K562 (cell line): ENCODE measurements around the gene NAA10. TPM values are rescaled to one million over a fixed set of nuclear protein-coding genes. Genes with fewer than 3 reads are reported as not detected.

Source experiments
- ATAC-seq: fragments of 200-7000 bp; cut with Tn5 transposase; 3 replicates; pipeline ENCODE4 v1.9.1; 2020; ENCODE audit warnings: moderate library complexity
- BruUV-seq: library from RNA; stranded (reverse); fragments of 400-500 nt; replicated peaks from 2 replicates; lab custom pipeline; 2021; lab: Mats Ljungman, UMichigan
- CTCF ChIA-PET: fragments of 300-600 bp; formaldehyde crosslinking; extraction: SDS; loops from one replicate; lab custom pipeline; 2021; ENCODE audit warnings: low intra/inter-chr PET ratio; lab: Yijun Ruan, JAX
- POLR2A ChIA-PET: fragments of 300-600, 350-650 bp; sonication (Branson Sonifier 250); formaldehyde crosslinking; extraction: SDS; loops from one replicate; lab custom pipeline; 2021; ENCODE audit warnings: antibody characterized with exemption, inconsistent platforms; lab: Yijun Ruan, JAX
- DNase-seq, 4 experiments: peaks; one replicate each; pipeline versions ENCODE4 v3.0.0 to v3.0.0-alpha.2; 2011 to 2018; ENCODE audit warnings: low spot score in 3 of 4, mixed read lengths in 3 of 4; ENCODE audit errors: extremely low read depth in 1 of 4
- FAIRE-seq: peaks from 2 replicates; lab custom pipeline; 2011; peaks lifted over from hg19 to GRCh38; lab: Jason Lieb, UNC
- H2AFZ ChIP-seq: 2 replicates; pipeline ENCODE4 v1.6.0; 2011; ENCODE audit warnings: low read depth, low read length, control low read depth, inconsistent platforms
- H3K27ac ChIP-seq: fragments of 200-600 bp; 3 replicates; pipeline ENCODE4 v1.8.0; 2011; ENCODE audit warnings: low read depth, mild to moderate bottlenecking, control low read depth, inconsistent platforms, low read length, moderate library complexity, mixed read lengths; ENCODE audit errors: extremely low read depth
- H3K27me3 ChIP-seq, 2 experiments: fragments of 300-600 bp in 1 of 2; 2 replicates in 1 of 2; 3 replicates in 1 of 2; pipeline versions ENCODE4 v1.6.0 to v1.8.0; 2011; ENCODE audit warnings: inconsistent platforms in 2 of 2, low read length in 2 of 2, mild to moderate bottlenecking in 1 of 2, mixed read lengths in 1 of 2, moderate library complexity in 1 of 2; ENCODE audit not compliant: control insufficient read depth in 2 of 2, insufficient read depth in 2 of 2
- H3K36me3 ChIP-seq: fragments of 300-600 bp; 3 replicates; pipeline ENCODE4 v1.8.0; 2011; ENCODE audit warnings: mild to moderate bottlenecking, low read length, inconsistent platforms; ENCODE audit not compliant: control insufficient read depth, insufficient read depth
- H3K4me1 ChIP-seq, 2 experiments: fragments of 200-600 bp in 1 of 2; replicated peaks in 1 of 2; 2 replicates in 1 of 2; 3 replicates in 1 of 2; pipeline versions ENCODE4 v1.5.1 to v1.8.0; 2011; ENCODE audit warnings: inconsistent platforms in 2 of 2, low read length in 2 of 2, mild to moderate bottlenecking in 1 of 2, mixed read lengths in 1 of 2, moderate library complexity in 1 of 2; ENCODE audit not compliant: control insufficient read depth in 2 of 2, insufficient read depth in 2 of 2
- H3K4me2 ChIP-seq: 2 replicates; pipeline ENCODE4 v1.6.1; 2011; ENCODE audit warnings: low read length, control low read depth, inconsistent platforms, mixed read lengths; ENCODE audit not compliant: insufficient read depth
- H3K4me3 ChIP-seq: fragments of 200-600 bp; sonication (generic), shearing (Covaris generic); 2 replicates; pipeline ENCODE4 v1.5.1; 2016; ENCODE audit warnings: control low read depth, inconsistent platforms
- H3K79me2 ChIP-seq: fragments of 200-600 bp; 3 replicates; pipeline ENCODE4 v1.8.0; 2011; ENCODE audit warnings: low read length, inconsistent platforms; ENCODE audit not compliant: control insufficient read depth, insufficient read depth
- H3K9ac ChIP-seq, 2 experiments: 2 replicates each; pipeline versions ENCODE4 v1.6.0 to v1.6.1; 2011; ENCODE audit warnings: low read depth in 2 of 2, low read length in 2 of 2, control low read depth in 1 of 2, inconsistent platforms in 1 of 2, mild to moderate bottlenecking in 1 of 2, mixed read lengths in 1 of 2; ENCODE audit not compliant: insufficient read depth in 1 of 2
- H3K9me1 ChIP-seq: one replicate; pipeline ENCODE4 v1.6.0; 2011; ENCODE audit warnings: inconsistent platforms, mild to moderate bottlenecking, low read length, moderate library complexity; ENCODE audit not compliant: control insufficient read depth, insufficient read depth
- H3K9me3 ChIP-seq: replicated peaks from 2 replicates; pipeline ENCODE4 v1.5.1; 2011; ENCODE audit warnings: low read depth, low read length, inconsistent platforms; ENCODE audit not compliant: control insufficient read depth, insufficient read depth
- H4K20me1 ChIP-seq: replicated peaks from 2 replicates; pipeline ENCODE4 v1.6.1; 2011; ENCODE audit warnings: low read length, inconsistent platforms, mixed read lengths; ENCODE audit not compliant: control insufficient read depth, insufficient read depth
- SNIP1 ChIP-seq: fragments of 450-650 bp; IDR thresholded peaks from 2 replicates; pipeline ENCODE4 v1.7.1; 2017; ENCODE audit warnings: low read depth, mild to moderate bottlenecking
- ZFX ChIP-seq: sonication (generic); formaldehyde crosslinking; IDR thresholded peaks from 2 replicates; pipeline ENCODE4 v1.8.0; 2022; ENCODE audit warnings: mild to moderate bottlenecking, missing genetic modification reagents, moderate library complexity
- ZNF263 ChIP-seq: sonication (generic); formaldehyde crosslinking; IDR thresholded peaks from 2 replicates; pipeline ENCODE4 v1.8.0; 2022; ENCODE audit warnings: mild to moderate bottlenecking, missing genetic modification reagents, borderline replicate concordance
- WGBS: fragments of 100-300 bp; shearing (Covaris generic); methylation state at CpG from one replicate; pipeline ENCODE4 v1.1.6; 2016; ENCODE audit warnings: low coverage, mixed read lengths; ENCODE audit not compliant: insufficient coverage; ENCODE audit errors: missing lambda C conversion rate; 5-methylcytosine and 5-hydroxymethylcytosine counted together
- in situ Hi-C: fragments of 300-500 bp; cut with MboI; formaldehyde crosslinking; loops from 4 replicates; pipeline ENCODE4 v1.15.0; 2018; ENCODE audit warnings: inconsistent platforms, mixed read lengths
- intact Hi-C: fragments of 100-400 bp; cut with micrococcal nuclease; formaldehyde crosslinking; loops from 2 replicates; pipeline ENCODE4 v1.14.2; 2022
- polyA plus RNA-seq, 8 experiments: library from polyadenylated mRNA; depleted of rRNA in 4 of 8; stranded (reverse) in 5 of 8; unstranded in 3 of 8; fragments of >200 nt; fragmentation: Nextera tagmentation in 2 of 8; fragmentation: Illumina TruSeq in 1 of 8; extraction: Ambion mirVana in 2 of 8; extraction: Trizol in 1 of 8; gene quantifications; 2 replicates each; pipeline versions ENCODE4 v1.2.1 to v1.2.3, GENCODE V29; 2011 to 2014; ENCODE audit warnings: inconsistent platforms in 1 of 8, missing spikeins in 1 of 8
- total RNA-seq, 7 experiments: library from RNA; depleted of rRNA in 6 of 7; stranded (reverse); fragments of >200 nt in 6 of 7; fragmentation: Illumina TruSeq in 2 of 7; extraction: Trizol in 2 of 7; gene quantifications; 2 replicates each; pipeline versions ENCODE4 v1.2.1 to v1.2.3, GENCODE V29; 2011 to 2021; ENCODE audit warnings: low replicate concordance in 1 of 7
- TF ChIP-seq, protein P1 (sequence below): sonication (generic); formaldehyde crosslinking; IDR thresholded peaks from 2 replicates; pipeline ENCODE4 v1.8.0; 2022; ENCODE audit warnings: mild to moderate bottlenecking, missing genetic modification reagents
- TF ChIP-seq, protein P2 (sequence below): fragments of 200-800 bp; sonication (Bioruptor generic); IDR thresholded peaks from 2 replicates; pipeline ENCODE4 v1.6.1; 2017; ENCODE audit warnings: missing genetic modification characterization, missing compliant biosample characterization
- TF ChIP-seq, protein P3 (sequence below), 3 experiments: fragments of 200-800 bp in 1 of 3; sonication (Bioruptor generic) in 1 of 3; sonication (generic) in 1 of 3; formaldehyde crosslinking in 1 of 3; IDR thresholded peaks; 2 replicates each; pipeline versions ENCODE4 v1.6.1 to v1.8.0; 2016 to 2022; ENCODE audit warnings: mild to moderate bottlenecking in 2 of 3, missing compliant biosample characterization in 2 of 3, missing genetic modification characterization in 2 of 3, missing genetic modification reagents in 1 of 3

The NAA10 gene
- total and polyA plus RNA-seq, 9 of the 15 experiments (the other 6 are each of a cell fraction or from before 2014, with no cell fraction given): 11.1 to 250 (median 134) TPM

DNA sequence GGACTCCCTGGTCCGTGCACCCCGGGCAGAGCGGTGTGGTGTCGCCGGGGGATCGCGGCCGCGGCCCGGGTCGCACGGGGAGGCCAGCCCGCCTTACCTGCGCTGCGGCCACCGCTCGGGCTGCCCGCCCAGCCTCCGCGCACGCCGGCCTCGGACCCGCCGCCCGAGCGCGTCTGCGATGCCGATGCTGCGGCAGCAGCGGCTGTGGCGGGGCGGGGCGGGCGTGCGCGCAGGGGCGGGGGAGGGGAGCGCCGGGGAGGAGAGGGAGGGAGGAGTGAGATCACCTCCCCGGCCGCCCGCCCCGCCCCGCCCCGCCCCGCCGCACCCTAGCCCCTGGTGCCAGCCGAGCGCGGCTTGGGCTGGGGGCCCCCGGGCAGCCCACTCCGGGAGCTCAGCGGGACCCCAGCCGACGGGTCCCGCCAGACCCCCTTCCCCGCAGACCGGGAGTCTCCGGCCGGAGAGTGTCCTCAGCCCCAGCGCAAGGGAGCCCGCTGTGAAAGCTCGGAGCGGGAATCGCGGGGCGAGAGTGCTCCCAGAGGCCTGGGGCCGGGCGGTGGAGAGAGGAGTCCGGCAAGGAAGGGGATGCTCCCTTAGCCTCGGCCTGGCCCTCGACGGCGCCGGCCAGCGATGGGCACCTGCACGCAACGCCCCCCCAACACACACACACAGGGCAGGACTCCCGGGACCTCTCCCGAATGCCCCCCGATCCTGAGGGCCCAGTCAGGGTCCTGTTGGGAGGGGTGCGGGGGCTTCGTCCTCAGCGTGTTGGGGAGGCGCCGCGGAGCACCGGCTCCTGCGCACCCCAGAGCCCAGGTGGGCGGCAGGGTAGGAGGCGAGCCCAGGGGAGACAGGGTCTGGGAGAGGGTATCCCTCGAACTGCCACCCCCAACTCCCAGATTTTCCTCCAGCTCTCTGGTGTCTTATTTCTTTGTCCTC is 48.6 kb downstream of the NAA10 start, which contains the start of gene L1CAM:
Gene L1CAM (minus strand): TSS at position 206 of the 936 bp plus-strand sequence. CDS start 10,337 bp downstream, outside the sequence.
- peak; percentile 44 to 85 (median 80) for DNase-seq
- Histone ChIP-seq H3K4me1 (peaks cover 10 to 53% of the 10 kb centered on the region in 2 experiments), H3K4me2 (no peak within 1 kb of the TSS), H3K27ac (no peak within 1 kb of the TSS), H3K4me3 (no peak within 1 kb of the TSS), H3K27me3 (peaks cover 0 to 23% of the 10 kb centered on the region in 2 experiments; a peak in 2 of 5 replicates), H3K36me3 (no peaks in the 10 kb centered on the region), H3K79me2 (no peaks in the 10 kb centered on the region), H3K9me1 (no peaks in the 10 kb centered on the region), H2AFZ (no peak within 1 kb of the TSS), H3K9me3 (no peaks in the 10 kb centered on the region), H4K20me1 (peaks cover 6% of the 10 kb centered on the region; the same call in 1 of the 2 replicates), H3K9ac (peak within 1 kb of the TSS in 1 of 2 experiments; percentile 26; a peak in 1 of 4 replicates)
- no TSS peak for BruUV-seq
- intact Hi-C loops: no loop called here
- 3% methylated on average over 18 of the region's 94 CpGs for WGBS
- peak; percentile 71 for ATAC-seq
- in situ Hi-C loops: no loop called here
- ChIA-PET POLR2A (interaction anchor here (0.6 kb wide), 2 partner anchors 19 to 929 kb away, joined by 3 read pairs; no protein-coding TSS in a partner anchor), CTCF (no interaction called here)
- no peak for FAIRE-seq
- TF ChIP-seq SNIP1 (no peak), ZNF263 (CRISPR knock-in tag) (peak; percentile 96), ZFX (CRISPR knock-in tag) (peak; percentile 45; the same call in 1 of the 2 replicates)
- TF ChIP-seq, protein P1, sequence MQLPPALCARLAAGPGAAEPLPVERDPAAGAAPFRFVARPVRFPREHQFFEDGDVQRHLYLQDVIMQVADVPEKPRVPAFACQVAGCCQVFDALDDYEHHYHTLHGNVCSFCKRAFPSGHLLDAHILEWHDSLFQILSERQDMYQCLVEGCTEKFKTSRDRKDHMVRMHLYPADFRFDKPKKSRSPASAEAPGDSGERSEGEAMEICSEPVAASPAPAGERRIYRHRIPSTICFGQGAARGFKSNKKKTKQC (CRISPR knock-in tag): no peak
- TF ChIP-seq, protein P2, sequence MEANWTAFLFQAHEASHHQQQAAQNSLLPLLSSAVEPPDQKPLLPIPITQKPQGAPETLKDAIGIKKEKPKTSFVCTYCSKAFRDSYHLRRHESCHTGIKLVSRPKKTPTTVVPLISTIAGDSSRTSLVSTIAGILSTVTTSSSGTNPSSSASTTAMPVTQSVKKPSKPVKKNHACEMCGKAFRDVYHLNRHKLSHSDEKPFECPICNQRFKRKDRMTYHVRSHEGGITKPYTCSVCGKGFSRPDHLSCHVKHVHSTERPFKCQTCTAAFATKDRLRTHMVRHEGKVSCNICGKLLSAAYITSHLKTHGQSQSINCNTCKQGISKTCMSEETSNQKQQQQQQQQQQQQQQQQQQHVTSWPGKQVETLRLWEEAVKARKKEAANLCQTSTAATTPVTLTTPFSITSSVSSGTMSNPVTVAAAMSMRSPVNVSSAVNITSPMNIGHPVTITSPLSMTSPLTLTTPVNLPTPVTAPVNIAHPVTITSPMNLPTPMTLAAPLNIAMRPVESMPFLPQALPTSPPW (CRISPR knock-in tag): peak; percentile 77
- TF ChIP-seq, protein P3, sequence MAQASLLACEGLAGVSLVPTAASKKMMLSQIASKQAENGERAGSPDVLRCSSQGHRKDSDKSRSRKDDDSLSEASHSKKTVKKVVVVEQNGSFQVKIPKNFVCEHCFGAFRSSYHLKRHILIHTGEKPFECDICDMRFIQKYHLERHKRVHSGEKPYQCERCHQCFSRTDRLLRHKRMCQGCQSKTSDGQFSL (CRISPR knock-in tag; IDR thresholded peaks at IDR 0.05): peak; percentile 25; the same call in 1 of the 2 replicates
- TF ChIP-seq, protein P3 (tag; IDR thresholded peaks at IDR 0.05): no peak
